RKO (cell line): Measurements from ENCODE around the gene HNRNPA0.

ENCODE experiments used
- DNase-seq: peaks from one replicate; pipeline ENCODE4 v3.0.0-alpha.2; 2016; ENCODE audit warnings: low spot score

Gene HNRNPA0

GRCh38 chr5:137727623-137728022 lies 26.5 kb downstream of the HNRNPA0 start:
- no peak for DNase-seq

GRCh38 chr5:137724251-137724650 lies 29.9 kb downstream of the HNRNPA0 start:
- no peak for DNase-seq

GRCh38 chr5:137718611-137719010 lies 35.6 kb downstream of the HNRNPA0 start:
- no peak for DNase-seq

GRCh38 chr5:137716337-137716736 lies 37.8 kb downstream of the HNRNPA0 start:
- DNase-seq, result no peak

- no peak for DNase-seq
These were observed 38.7 kb downstream of the HNRNPA0 start for GRCh38 chr5:137715456-137715855.

- DNase-seq, result no peak
These were observed 39.2 kb downstream of the HNRNPA0 start for GRCh38 chr5:137714946-137715345.

GRCh38 chr5:137714494-137714893 lies 39.7 kb downstream of the HNRNPA0 start:
- no peak for DNase-seq

GRCh38 chr5:137712139-137712667 lies 42.0 kb downstream of the HNRNPA0 start:
- DNase-seq, result no peak

- DNase-seq, result no peak
These were observed 44.1 kb downstream of the HNRNPA0 start for GRCh38 chr5:137710086-137710485.

GRCh38 chr5:137708796-137709559 lies 45.2 kb downstream of the HNRNPA0 start:
- no peak for DNase-seq

- DNase-seq, result no peak
These were observed 46.1 kb downstream of the HNRNPA0 start for GRCh38 chr5:137708062-137708461.

GRCh38 chr5:137706841-137707240 lies 47.3 kb downstream of the HNRNPA0 start:
- DNase-seq, result no peak

GRCh38 chr5:137705106-137705505 lies 49.1 kb downstream of the HNRNPA0 start:
- DNase-seq, result no peak

- no peak for DNase-seq
These were observed 50.6 kb downstream of the HNRNPA0 start for GRCh38 chr5:137703565-137703964.

GRCh38 chr5:137700282-137700680 lies 53.9 kb downstream of the HNRNPA0 start:
- DNase-seq, result no peak

- DNase-seq, result no peak
These were observed 54.6 kb downstream of the HNRNPA0 start for GRCh38 chr5:137699336-137700281.

- no peak for DNase-seq
These were observed 57.7 kb downstream of the HNRNPA0 start for GRCh38 chr5:137696481-137696880.

GRCh38 chr5:137695651-137696428 lies 58.3 kb downstream of the HNRNPA0 start:
- DNase-seq, result no peak
